Kidney (tissue), 14 donors: ENCODE results near the gene ZFPM1. TPM values are rescaled to one million over a fixed set of nuclear protein-coding genes. Genes with fewer than 3 reads are reported as not detected.

Experiments
- DNase-seq, 5 donors: peaks; one replicate each; pipeline ENCODE4 v3.0.0-alpha.2; 2013 to 2020
- FAIRE-seq: peaks from 2 replicates; lab custom pipeline; 2012; peaks lifted over from hg19 to GRCh38; lab: Jason Lieb, UNC
- H3K27ac ChIP-seq, 2 donors: one replicate each; pipeline ENCODE4 v1.7.0; 2013; ENCODE audit warnings: low read depth in 2 of 2, low read length in 2 of 2, inconsistent platforms in 1 of 2
- H3K27me3 ChIP-seq: one replicate; pipeline ENCODE4 v1.7.1; 2013; ENCODE audit warnings: low read length, inconsistent platforms; ENCODE audit not compliant: control insufficient read depth, insufficient read depth
- H3K36me3 ChIP-seq, 3 donors: one replicate each; pipeline versions ENCODE4 v1.7.0 to v1.7.1; 2013; ENCODE audit warnings: low read length in 3 of 3, control low read depth in 1 of 3, inconsistent platforms in 1 of 3; ENCODE audit not compliant: insufficient read depth in 3 of 3, control insufficient read depth in 2 of 3
- H3K4me1 ChIP-seq, 3 donors: one replicate each; pipeline versions ENCODE4 v1.7.0 to v1.7.1; 2013; ENCODE audit warnings: low read length in 3 of 3, inconsistent platforms in 1 of 3, low read depth in 1 of 3; ENCODE audit not compliant: control insufficient read depth in 2 of 3, insufficient read depth in 2 of 3
- H3K4me3 ChIP-seq, 3 donors: one replicate each; pipeline versions ENCODE4 v1.7.0 to v1.8.1; 2013; ENCODE audit warnings: low read length in 3 of 3, control low read depth in 1 of 3, inconsistent platforms in 1 of 3
- H3K9ac ChIP-seq, 3 donors: one replicate each; pipeline versions ENCODE4 v1.7.0 to v1.7.1; 2013; ENCODE audit warnings: low read length in 3 of 3, control low read depth in 1 of 3, inconsistent platforms in 1 of 3
- H3K9me3 ChIP-seq, 3 donors: one replicate each; pipeline versions ENCODE4 v1.7.0 to v1.7.1; 2013; ENCODE audit warnings: low read length in 3 of 3, control low read depth in 1 of 3, inconsistent platforms in 1 of 3; ENCODE audit not compliant: control insufficient read depth in 2 of 3, insufficient read depth in 1 of 3
- CTCF ChIP-seq: IDR thresholded peaks from 3 replicates; pipeline ENCODE4 v1.5.1; 2012; ENCODE audit warnings: mild to moderate bottlenecking, moderate library complexity, borderline replicate concordance; ENCODE audit not compliant: insufficient read depth; ENCODE audit errors: extremely low read depth
- intact Hi-C: fragments of 100-400 bp; cut with DNase I; formaldehyde crosslinking; loops from one replicate; pipeline ENCODE4 v1.11.1; 2022
- polyA plus RNA-seq: library from polyadenylated mRNA; stranded (reverse); fragments of 350-450 nt; fragmentation: Illumina TruSeq; extraction: RNeasy Lipid Tissue Mini Kit (QIAGEN cat#74804); gene quantifications from one replicate; pipeline ENCODE4 v1.2.3, GENCODE V29; 2014; ENCODE audit warnings: low read depth, low replicate concordance; ENCODE audit not compliant: insufficient read depth
- total RNA-seq: library from RNA; stranded (reverse); fragmentation: NEBNext Ultra II Directional; extraction: Animal tissue kit (Norgen Biotek cat#: 25700); gene quantifications from one replicate; pipeline ENCODE4 v1.2.1, GENCODE V29; 2021
- donor health status: control.
- donor health status: control.
- donor health status: control.
- donor health status: control.
- donor health status: control.
- donor health status: DM: yes; HTN: yes; CAD: no.
- donor health status: Normal renal cell carcinoma (clear cell type).

Gene ZFPM1
- total and polyA plus RNA-seq, 2 donors from 2014 or later, result 1.9 to 9.2 TPM

GRCh38 chr16:88549671-88550245 is 96.7 kb downstream of the ZFPM1 start:
- DNase-seq (no peak), FAIRE-seq (no peak)
- no peaks in the 10 kb centered on the region for H3K36me3 ChIP-seq
- no peak overlapping the region for H3K4me3 ChIP-seq
- H3K27me3 ChIP-seq, result no peaks in the 10 kb centered on the region
- H3K9me3 ChIP-seq, result no peaks in the 10 kb centered on the region
- H3K4me1 ChIP-seq, result no peaks in the 10 kb centered on the region
- H3K27ac ChIP-seq, result no peak overlapping the region
- no peak overlapping the region for H3K9ac ChIP-seq
- intact Hi-C loops, result no loop called here
- TF ChIP-seq CTCF, result no peak

- no peak overlapping the region for H3K27ac ChIP-seq
- H3K9ac ChIP-seq, result no peak overlapping the region
- H3K4me3 ChIP-seq, result no peak overlapping the region
- H3K27me3 ChIP-seq, result no peaks in the 10 kb centered on the region
- no peaks in the 10 kb centered on the region for H3K4me1 ChIP-seq
- intact Hi-C loops, result no loop called here
- TF ChIP-seq CTCF, result no peak
- no peak for DNase-seq
- H3K9me3 ChIP-seq, result no peaks in the 10 kb centered on the region
- no peak for FAIRE-seq
- H3K36me3 ChIP-seq, result no peaks in the 10 kb centered on the region
Observed at GRCh38 chr16:88550246-88550661, 97.2 kb downstream of the ZFPM1 start.

- no peaks in the 10 kb centered on the region for H3K4me1 ChIP-seq
- no peak overlapping the region for H3K4me3 ChIP-seq
- DNase-seq (peak in 1 of 5 donors; percentile 41), FAIRE-seq (no peak)
- TF ChIP-seq CTCF, result no peak
- H3K27ac ChIP-seq, result no peak overlapping the region
- H3K9me3 ChIP-seq, result no peaks in the 10 kb centered on the region
- no peaks in the 10 kb centered on the region for H3K27me3 ChIP-seq
- intact Hi-C loops, result no loop called here
- no peak overlapping the region for H3K9ac ChIP-seq
- H3K36me3 ChIP-seq, result no peaks in the 10 kb centered on the region
Observed at GRCh38 chr16:88552166-88552565, 99.1 kb downstream of the ZFPM1 start.

DNA sequence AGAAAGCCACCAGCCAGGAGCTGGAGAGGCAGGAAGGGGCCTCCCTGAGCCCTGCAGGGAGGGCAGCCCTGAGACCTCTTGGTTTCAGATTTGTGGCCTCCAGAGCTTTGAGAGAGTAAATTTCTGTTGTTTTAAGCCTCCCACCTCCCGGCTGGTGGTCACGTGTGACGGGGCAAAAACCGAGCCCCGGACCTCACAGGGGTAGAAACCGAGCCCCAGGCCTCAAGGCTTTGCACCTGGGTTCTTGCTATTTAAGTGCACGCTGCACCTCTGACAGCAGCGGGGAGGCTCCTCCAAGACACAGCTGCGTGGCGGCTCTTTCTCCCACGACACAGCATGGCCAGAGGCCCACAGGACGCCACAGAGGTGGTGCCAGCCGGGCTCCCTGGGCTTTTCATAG is 99.7 kb downstream of the ZFPM1 start:
- peak in 3 of 5 donors; percentile 57 to 64 (median 59) for DNase-seq
- no peak overlapping the region for H3K27ac ChIP-seq
- H3K4me3 ChIP-seq, result no peak overlapping the region
- H3K9ac ChIP-seq, result no peak overlapping the region
- no peaks in the 10 kb centered on the region for H3K9me3 ChIP-seq
- no peak for TF ChIP-seq CTCF
- FAIRE-seq, result no peak
- intact Hi-C loops, result no loop called here
- H3K27me3 ChIP-seq, result no peaks in the 10 kb centered on the region
- H3K36me3 ChIP-seq, result no peaks in the 10 kb centered on the region
- no peaks in the 10 kb centered on the region for H3K4me1 ChIP-seq
